GM20000 (cell line): Measurements from ENCODE around the gene HNRNPA2B1.
"Not testable (repeated sequence)": the region's sequence is repeated elsewhere in the genome, so short reads cannot be mapped to it uniquely, and the experiment has no call there.

Source experiments
- DNase-seq: peaks from one replicate; pipeline ENCODE4 v3.0.0; 2012; ENCODE audit warnings: low spot score
- TF ChIP-seq, protein P1 (sequence below): IDR thresholded peaks from 2 replicates; pipeline ENCODE4 v1.5.1; 2012; ENCODE audit warnings: mild to moderate bottlenecking, control low read depth; ENCODE audit errors: extremely low read depth, missing control alignments

HNRNPA2B1 gene

DNA sequence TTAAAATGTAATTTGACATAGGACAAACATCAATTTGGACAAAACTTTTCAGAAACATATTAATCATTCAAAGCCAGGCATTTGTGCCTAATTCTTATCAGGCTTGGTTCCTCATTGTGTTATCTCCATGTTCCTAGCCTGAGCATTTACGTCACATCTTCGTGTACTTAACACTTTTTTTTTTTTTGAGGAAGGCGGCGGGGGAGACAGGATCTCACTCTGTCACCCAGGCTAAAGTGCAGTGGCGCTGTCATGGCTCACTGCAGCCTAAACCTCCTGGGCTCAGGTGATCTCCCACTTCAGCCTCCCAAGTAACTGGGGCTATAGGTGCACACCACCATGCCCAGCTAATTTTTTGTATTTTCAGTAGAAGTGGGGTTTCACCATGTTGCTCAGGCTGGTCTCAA is 19.8 kb downstream of the HNRNPA2B1 start:
- TF ChIP-seq, protein P1, sequence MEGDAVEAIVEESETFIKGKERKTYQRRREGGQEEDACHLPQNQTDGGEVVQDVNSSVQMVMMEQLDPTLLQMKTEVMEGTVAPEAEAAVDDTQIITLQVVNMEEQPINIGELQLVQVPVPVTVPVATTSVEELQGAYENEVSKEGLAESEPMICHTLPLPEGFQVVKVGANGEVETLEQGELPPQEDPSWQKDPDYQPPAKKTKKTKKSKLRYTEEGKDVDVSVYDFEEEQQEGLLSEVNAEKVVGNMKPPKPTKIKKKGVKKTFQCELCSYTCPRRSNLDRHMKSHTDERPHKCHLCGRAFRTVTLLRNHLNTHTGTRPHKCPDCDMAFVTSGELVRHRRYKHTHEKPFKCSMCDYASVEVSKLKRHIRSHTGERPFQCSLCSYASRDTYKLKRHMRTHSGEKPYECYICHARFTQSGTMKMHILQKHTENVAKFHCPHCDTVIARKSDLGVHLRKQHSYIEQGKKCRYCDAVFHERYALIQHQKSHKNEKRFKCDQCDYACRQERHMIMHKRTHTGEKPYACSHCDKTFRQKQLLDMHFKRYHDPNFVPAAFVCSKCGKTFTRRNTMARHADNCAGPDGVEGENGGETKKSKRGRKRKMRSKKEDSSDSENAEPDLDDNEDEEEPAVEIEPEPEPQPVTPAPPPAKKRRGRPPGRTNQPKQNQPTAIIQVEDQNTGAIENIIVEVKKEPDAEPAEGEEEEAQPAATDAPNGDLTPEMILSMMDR: no peak
- no peak for DNase-seq

GRCh38 chr7:26179826-26180497 is 20.6 kb downstream of the HNRNPA2B1 start:
- no peak for DNase-seq
- TF ChIP-seq, protein P1: no peak

- DNase-seq: no peak
- TF ChIP-seq, protein P1: no peak
Observed at GRCh38 chr7:26179422-26179821, 21.1 kb downstream of the HNRNPA2B1 start.

DNA sequence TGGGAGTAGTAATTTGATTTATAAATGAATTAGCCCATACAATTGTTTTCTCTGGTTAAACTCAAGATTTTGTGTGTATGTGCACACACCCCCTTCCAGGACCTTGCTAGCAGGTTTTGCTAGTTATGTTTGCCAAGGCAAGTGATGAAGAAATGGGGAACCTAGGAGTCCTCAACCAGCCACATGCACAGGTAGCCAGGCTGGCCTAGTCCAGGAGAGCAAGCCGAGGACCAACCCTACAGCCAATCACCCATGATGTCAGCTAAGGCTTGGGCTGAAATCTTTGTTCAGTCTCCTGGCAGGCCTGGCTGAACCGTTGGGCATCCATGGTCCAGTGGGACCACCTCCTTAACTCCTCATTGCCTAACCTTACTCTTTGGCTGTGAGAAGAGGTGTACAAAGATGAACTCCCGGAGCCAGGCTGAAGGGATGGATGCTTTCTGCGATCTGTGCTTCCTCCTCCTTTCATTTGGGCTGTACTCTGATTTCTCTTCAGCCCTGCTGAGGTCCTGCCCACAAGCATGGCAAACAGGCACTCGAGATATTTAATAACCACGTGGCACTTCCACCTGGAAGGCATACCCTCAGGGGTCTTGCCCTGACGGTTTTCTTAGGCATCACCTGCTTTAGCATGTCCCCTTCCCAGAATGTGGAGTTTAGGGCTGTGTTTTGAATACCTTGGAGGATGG is 22.1 kb downstream of the HNRNPA2B1 start:
- TF ChIP-seq, protein P1: no peak
- DNase-seq: no peak

DNA sequence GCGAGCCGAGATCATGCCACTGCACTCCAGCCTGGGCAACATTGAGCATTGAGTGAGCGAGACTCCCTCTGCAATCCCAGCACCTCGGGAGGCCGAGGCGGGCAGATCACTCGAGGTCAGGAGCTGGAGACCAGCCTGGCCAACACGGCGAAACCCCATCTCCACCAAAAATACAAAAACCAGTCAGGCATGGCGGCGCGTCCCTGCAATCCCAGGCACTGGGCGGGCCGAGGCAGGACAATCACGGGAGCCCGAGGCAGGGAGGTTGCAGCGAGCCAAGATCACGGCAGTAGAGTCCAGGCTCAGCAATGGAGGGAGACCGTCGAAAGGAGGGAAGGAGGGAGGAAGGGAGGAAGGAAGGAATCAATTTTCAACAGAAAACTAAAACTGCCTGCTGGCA is 23.3 kb downstream of the HNRNPA2B1 start:
- not testable (repeated sequence) for DNase-seq

DNA sequence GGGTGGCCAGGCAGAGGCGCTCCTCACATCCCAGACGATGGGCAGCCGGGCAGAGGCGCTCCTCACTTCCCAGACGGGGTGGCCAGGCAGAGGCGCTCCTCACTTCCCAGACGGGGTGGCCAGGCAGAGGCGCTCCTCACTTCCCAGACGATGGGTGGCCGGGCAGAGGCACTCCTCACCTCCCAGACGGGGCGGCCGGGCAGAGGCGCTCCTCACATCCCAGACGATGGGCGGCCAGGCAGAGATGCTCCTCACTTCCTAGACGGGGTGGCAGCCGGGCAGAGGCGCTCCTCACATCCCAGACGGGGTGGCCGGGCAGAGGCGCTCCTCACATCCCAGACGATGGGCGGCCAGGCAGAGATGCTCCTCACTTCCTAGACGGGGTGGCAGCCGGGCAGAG is 23.9 kb downstream of the HNRNPA2B1 start:
- DNase-seq: not testable (repeated sequence)

DNA sequence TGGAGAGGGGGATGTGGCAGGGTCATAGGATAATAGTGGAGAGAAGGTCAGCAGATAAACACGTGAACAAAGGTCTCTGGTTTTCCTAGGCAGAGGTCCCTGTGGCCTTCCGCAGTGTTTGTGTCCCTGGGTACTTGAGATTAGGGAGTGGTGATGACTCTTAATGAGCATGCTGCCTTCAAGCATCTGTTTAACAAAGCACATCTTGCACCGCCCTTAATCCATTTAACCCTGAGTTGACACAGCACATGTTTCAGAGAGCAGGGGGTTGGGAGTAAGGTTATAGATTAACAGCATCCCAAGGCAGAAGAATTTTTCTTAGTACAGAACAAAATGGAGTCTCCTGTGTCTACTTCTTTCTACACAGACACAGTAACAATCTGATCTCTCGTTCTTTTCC is 24.6 kb downstream of the HNRNPA2B1 start:
- DNase-seq: not testable (repeated sequence)

DNA sequence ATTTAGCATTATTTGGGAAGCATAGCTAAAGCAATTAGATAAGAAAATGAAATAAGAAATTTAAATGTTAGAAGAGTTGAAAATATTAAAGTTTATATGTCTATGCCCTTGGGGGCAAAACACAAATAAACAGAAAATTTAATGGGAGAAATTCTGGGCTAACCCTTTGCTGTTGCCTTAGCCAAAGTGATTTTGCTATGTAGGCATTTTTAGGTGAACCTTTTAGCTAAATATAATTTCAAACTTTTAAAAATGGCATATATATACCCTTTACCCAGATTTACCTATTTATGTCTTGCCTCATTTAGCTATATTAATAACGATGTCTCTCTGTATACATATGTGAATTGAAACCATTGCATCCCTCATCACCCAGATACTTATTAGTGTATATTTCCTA is 28.5 kb downstream of the HNRNPA2B1 start:
- no peak for DNase-seq

DNA sequence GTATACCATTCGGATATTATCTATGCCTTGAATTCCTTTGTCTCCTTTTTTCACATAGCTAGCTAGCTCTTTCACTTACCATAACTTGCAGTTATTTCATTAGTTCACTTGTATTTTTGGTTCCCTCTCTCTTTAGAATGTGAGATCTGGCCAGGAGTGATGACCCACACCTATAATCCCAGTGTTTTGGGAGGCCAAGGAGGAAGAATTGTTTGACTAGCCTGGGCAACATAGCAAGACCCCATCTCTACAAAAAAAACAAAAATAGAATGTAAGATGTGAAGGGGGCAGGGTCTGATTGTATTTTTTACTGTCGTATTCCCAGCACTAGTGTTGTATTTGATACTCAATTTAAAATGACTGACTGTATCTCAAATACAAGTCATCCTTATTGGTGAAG is 28.9 kb downstream of the HNRNPA2B1 start:
- no peak for DNase-seq
- TF ChIP-seq, protein P1: no peak

More for the DNA sequence above, 28.5 kb downstream of the HNRNPA2B1 start:
- TF ChIP-seq, protein P1: no peak
